Activated T-cell treated with anti-CD3 and anti-CD28 coated beads, Interleukin-2, amount 50 U/mL, for 4 hours (primary cell): ENCODE data around the gene TRIM63. TPM values are rescaled to one million over a fixed set of nuclear protein-coding genes. Genes with fewer than 3 reads are reported as not detected.

Experiments
- ATAC-seq, 2 donors: fragments of 200-7000 bp; cut with Tn5 transposase; one replicate each; pipeline ENCODE4 v1.10.0; 2021
- DNase-seq: peaks from one replicate; pipeline ENCODE4 v3.0.0-alpha.2; 2020
- H3K27me3 Mint-ChIP-seq: one replicate; pipeline ENCODE4 v1.8.0; 2021; ENCODE audit warnings: low read depth, mixed read lengths
- H3K36me3 Mint-ChIP-seq: one replicate; pipeline ENCODE4 v1.8.0; 2022; ENCODE audit warnings: mixed read lengths; ENCODE audit not compliant: insufficient read depth
- H3K4me1 Mint-ChIP-seq: one replicate; pipeline ENCODE4 v1.8.0; 2021; ENCODE audit warnings: low read depth, mixed read lengths
- H3K4me3 Mint-ChIP-seq: one replicate; pipeline ENCODE4 v1.8.0; 2021; ENCODE audit warnings: mild to moderate bottlenecking, moderate library complexity, mixed read lengths
- H3K9me3 Mint-ChIP-seq: one replicate; pipeline ENCODE4 v1.8.0; 2021; ENCODE audit warnings: mixed read lengths
- total RNA-seq, 3 donors: library from RNA; stranded (reverse); gene quantifications; one replicate each; pipeline ENCODE4 v1.2.1, GENCODE V29; 2021

The TRIM63 gene
- total RNA-seq, 3 donors from 2014 or later, result not detected

DNA sequence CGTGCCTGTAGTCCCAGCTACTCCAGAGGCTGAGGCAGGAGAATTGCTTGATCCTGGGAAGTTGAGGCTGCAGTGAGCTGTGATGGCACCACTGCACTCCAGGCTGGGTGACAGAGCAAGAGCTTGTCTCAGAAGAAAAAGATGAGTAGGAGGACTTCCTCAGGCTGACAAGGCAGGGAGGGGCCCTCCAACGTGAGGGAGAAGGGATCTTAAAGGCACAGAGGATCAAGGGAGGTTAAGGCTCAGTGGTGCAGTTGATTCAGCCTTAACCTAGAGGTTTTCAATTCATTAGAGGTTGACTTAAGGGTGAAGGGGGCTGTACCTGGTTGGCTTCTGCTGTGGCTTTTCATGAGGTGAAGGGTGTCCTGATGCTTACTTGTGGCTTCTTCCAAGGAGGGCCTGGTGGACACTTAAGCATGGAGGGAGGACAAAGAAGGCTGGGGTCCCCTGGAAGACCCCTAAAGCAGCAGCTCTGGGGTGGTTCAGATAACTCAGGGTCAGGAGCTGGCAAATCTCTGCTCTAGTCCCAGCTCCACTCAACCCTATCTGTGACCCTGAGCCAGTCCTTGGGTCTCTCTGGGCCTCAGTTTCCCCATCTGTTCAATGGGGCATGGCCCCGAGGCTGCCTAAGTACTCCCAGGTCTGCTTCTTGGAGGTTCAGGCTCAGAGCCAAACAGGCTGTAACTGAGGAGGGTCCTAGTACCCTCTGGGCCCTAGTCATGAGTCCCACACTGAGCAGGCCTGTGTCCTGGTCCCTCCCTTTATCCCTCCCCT, 39.5 kb downstream of the TRIM63 start:
- H3K36me3 Mint-ChIP-seq, result no peaks in the 10 kb centered on the region
- no peaks in the 10 kb centered on the region for H3K4me1 Mint-ChIP-seq
- H3K9me3 Mint-ChIP-seq, result no peaks in the 10 kb centered on the region
- ATAC-seq (peak in 1 of 2 donors; percentile 40), DNase-seq (no peak)
- H3K4me3 Mint-ChIP-seq, result no peak overlapping the region
- H3K27me3 Mint-ChIP-seq, result peaks cover 7% of the 10 kb centered on the region

DNA sequence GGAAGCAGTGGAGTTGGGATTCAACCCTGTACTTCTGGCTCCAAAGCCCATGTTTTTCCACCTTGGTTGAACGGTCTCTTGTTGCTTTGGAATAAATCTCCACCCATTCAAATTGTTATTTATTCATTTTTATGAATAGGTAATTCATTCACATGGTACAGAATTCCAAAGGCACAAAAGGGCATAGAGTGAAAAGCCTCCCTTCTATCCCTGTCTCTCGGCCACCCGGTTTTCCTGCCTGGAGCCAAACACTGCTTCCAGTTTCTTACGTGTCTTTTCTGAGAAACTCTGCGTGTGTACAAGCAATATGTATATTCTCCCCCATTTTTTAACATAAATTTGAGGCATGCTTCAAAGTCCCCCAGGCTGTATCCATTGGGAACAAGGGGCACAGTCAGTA, 41.9 kb downstream of the TRIM63 start:
- ATAC-seq (no peak), DNase-seq (no peak)
- no peaks in the 10 kb centered on the region for H3K36me3 Mint-ChIP-seq
- H3K4me3 Mint-ChIP-seq, result no peak overlapping the region
- peaks cover 3% of the 10 kb centered on the region for H3K27me3 Mint-ChIP-seq
- H3K9me3 Mint-ChIP-seq, result no peaks in the 10 kb centered on the region
- no peaks in the 10 kb centered on the region for H3K4me1 Mint-ChIP-seq

DNA sequence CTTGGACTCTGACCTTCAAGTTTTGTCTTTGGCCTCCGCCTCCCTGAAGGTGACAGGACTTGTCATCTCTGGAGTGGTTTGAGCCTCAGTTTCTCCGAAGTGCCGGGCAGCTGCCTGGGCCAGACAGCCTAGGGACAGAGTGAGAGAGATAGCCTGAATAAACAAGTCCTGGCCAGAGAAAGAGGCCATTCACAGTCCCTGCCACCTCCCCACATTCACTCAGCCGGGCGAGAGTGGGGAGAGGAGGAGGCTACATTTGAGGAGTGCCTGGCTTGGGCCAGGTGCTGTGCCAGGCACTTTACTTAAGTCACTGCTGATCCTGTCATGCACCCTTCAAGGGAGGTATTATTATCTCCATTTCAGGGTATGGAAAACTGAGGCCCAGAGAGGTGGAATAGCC, 42.4 kb downstream of the TRIM63 start:
- Mint-ChIP-seq H3K9me3 (no peaks in the 10 kb centered on the region), H3K36me3 (no peaks in the 10 kb centered on the region), H3K27me3 (peaks cover 5% of the 10 kb centered on the region), H3K4me1 (peaks cover 2% of the 10 kb centered on the region), H3K4me3 (no peak overlapping the region)
- ATAC-seq (no peak), DNase-seq (no peak)

DNA sequence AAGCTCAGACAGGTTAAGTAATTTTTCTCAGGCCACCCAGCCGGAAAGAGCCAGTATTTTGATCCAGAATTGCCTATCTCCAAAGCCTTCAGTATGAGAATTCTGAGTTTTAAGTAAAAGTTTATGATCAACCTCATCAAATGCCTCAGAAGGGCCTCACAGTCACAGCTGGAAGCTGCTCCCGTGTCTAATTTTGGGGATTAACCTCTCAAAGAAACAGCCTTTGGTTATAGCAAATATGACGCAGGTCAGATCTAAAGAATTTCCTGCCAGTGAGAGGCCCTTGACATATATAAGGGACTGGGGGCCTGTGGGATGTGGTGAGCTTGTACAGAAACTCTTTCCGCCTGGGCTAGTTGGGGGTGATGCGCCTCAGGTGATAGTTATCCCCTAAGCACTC, 43.6 kb downstream of the TRIM63 start:
- ATAC-seq (no peak), DNase-seq (no peak)
- Mint-ChIP-seq H3K27me3 (peaks cover 5% of the 10 kb centered on the region), H3K9me3 (no peaks in the 10 kb centered on the region), H3K4me1 (peaks cover 7% of the 10 kb centered on the region), H3K4me3 (no peak overlapping the region), H3K36me3 (no peaks in the 10 kb centered on the region)

GRCh38 chr1:26023009-26023408, 44.4 kb downstream of the TRIM63 start:
- ATAC-seq, result no peak
- H3K27me3 Mint-ChIP-seq, result peaks cover 5% of the 10 kb centered on the region
- no peak overlapping the region for H3K4me3 Mint-ChIP-seq
- H3K4me1 Mint-ChIP-seq, result peaks cover 7% of the 10 kb centered on the region
- no peak for DNase-seq
- no peaks in the 10 kb centered on the region for H3K36me3 Mint-ChIP-seq
- no peaks in the 10 kb centered on the region for H3K9me3 Mint-ChIP-seq

DNA sequence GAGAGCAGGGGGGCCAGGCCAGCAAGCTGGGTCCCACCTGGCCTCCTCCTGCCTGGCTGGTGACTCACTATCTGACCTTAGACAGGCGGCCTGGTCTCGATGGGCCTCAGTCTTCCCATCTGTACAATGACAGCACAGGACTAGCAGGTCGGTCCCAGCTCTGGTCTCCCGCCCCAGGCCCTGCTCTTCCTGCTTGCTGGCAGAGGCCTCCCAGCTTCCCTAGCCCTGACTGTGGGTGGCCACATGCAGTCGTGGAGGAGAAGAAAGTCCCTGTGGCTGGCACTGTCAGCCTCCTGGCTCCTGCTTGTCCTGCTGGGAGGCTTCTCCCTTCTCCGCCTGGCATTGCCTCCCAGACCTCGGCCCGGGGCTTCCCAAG, 45.0 kb downstream of the TRIM63 start:
- Mint-ChIP-seq H3K9me3 (no peaks in the 10 kb centered on the region), H3K4me1 (peaks cover 7% of the 10 kb centered on the region), H3K36me3 (no peaks in the 10 kb centered on the region), H3K27me3 (peaks cover 5% of the 10 kb centered on the region), H3K4me3 (no peak overlapping the region)
- DNase-seq, result no peak
- no peak for ATAC-seq

DNA sequence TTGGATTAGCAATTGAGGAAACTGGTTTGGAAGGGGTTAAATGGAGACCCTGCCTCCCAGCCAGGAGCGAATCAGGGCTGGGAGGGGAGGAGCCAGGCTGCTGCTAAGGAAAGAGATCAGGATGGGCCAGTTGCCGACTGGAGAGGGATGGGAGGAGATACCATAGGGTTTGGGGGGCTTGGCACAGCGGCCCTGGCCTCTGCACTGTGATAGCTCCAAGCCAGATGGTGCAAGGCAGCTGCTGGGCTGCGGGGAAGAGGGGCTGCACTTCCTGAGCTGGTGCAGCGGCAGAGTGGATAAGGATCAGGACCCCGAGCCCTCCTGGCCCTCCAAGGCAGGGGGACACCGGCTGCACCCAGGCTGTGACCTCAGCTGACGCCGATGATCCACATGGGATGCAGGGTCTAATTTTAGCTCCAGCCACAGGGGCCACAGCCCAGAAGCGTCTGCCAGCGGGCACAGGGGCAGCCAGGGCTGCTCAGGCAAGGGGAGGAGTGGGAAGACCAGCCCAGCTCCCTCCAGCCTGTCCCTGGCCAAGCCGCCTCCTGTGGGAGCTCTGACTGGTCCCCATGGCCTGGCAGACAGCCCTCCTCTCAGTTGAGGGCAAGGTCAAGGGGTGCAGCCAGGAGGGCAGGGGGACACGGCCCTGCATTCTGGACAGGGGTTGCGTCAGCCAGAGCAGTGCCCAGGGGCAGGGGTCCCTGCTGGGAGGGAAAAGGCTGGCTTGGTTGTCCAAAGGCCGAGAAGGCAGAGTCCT, 45.6 kb downstream of the TRIM63 start, which contains the start of gene EXTL1:
TSS of gene EXTL1 (plus strand) at position 129 of the 757 bp plus-strand sequence. CDS start 872 bp downstream, outside the sequence.
- Mint-ChIP-seq H3K4me3 (no peak within 1 kb of the TSS), H3K27me3 (peaks cover 5% of the 10 kb centered on the region), H3K36me3 (no peaks in the 10 kb centered on the region), H3K4me1 (peaks cover 9% of the 10 kb centered on the region), H3K9me3 (no peaks in the 10 kb centered on the region)
- ATAC-seq, result no peak
- no peak for DNase-seq

DNA sequence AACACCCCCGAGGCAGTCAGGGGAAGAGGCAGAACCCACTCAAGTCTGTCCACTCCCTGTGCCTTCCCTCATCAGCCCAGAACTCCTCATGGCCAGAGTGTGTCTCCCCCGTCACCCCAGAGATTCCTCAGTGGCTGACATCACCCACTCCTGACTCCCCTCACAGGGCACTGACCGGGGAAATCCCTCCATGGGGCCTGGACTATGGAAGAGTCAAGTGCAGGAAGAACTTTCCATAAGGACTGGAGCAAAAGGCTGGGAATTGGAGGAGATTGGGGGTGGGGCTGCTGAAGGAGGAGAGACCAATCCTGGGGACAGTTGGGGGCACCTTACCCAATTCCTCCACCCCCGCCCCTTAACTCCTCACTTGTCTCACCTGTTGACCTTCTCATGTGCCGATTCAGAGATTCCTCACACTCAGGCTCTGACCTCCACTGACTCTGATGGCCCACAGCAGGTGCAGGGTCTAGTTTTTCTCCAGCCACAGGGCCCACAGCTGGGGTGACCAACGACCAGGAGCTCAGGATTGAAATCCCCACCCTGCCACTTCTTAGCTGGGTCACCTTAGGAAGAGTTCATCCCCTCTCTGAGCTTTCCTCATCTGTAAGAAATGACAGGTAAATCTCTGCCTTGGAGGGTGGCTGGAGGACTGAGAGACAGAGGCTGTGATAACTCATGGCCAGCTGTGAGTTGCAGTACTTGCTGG, 46.3 kb downstream of the TRIM63 start:
- no peak for ATAC-seq
- DNase-seq, result no peak
- Mint-ChIP-seq H3K4me3 (no peak overlapping the region), H3K9me3 (no peaks in the 10 kb centered on the region), H3K27me3 (peaks cover 5% of the 10 kb centered on the region), H3K36me3 (no peaks in the 10 kb centered on the region), H3K4me1 (peaks cover 12% of the 10 kb centered on the region)

DNA sequence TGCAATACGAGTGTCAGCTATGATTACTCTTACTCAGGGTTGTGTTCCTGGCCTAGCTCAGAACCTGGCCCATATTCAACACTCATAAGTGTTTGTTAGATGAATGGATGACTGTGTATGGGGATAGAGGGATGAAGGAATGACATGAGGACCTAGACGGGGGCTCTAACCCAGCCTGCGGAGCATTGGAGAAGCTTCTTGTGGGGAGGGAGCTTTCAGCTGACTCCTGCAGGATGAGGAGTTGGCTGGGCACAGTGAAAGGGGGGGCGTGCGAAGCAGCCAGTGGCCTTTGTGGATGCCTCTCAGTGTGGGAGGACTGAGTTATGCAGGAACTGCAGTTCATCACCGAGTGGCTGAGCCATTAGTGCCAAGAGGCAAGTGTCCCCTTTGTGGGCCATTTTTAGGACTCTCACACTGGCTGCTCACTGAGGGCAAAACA, 47.1 kb downstream of the TRIM63 start:
- Mint-ChIP-seq H3K27me3 (peaks cover 5% of the 10 kb centered on the region), H3K4me3 (no peak overlapping the region), H3K36me3 (no peaks in the 10 kb centered on the region), H3K9me3 (no peaks in the 10 kb centered on the region), H3K4me1 (peaks cover 12% of the 10 kb centered on the region)
- ATAC-seq (no peak), DNase-seq (no peak)

GRCh38 chr1:26019641-26020315, 47.7 kb downstream of the TRIM63 start:
- no peaks in the 10 kb centered on the region for H3K9me3 Mint-ChIP-seq
- H3K4me3 Mint-ChIP-seq, result no peak overlapping the region
- peaks cover 12% of the 10 kb centered on the region for H3K4me1 Mint-ChIP-seq
- peaks cover 5% of the 10 kb centered on the region for H3K27me3 Mint-ChIP-seq
- DNase-seq (no peak), ATAC-seq (no peak)
- no peaks in the 10 kb centered on the region for H3K36me3 Mint-ChIP-seq

DNA sequence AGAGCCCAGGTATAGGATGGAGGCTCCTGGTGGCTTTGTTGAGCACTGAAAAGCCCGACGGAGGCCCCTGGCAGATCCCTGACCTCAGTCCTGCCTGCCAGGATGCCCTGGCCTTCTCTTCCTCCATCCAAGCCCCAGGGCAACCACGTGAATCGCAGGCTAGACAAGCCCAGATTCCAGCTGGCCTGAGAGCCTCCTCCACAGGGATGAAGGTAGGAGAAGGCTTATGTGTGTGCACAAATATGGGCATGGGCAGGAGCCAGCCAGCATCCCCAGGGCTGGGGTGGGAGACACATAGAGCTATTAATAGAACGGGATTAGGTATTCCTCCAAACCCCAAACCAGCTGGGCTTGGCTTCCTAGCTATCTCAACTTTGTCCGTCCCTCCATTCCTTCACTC, 49.8 kb downstream of the TRIM63 start:
- Mint-ChIP-seq H3K9me3 (no peaks in the 10 kb centered on the region), H3K4me3 (no peak overlapping the region), H3K27me3 (peaks cover 5% of the 10 kb centered on the region), H3K4me1 (peaks cover 12% of the 10 kb centered on the region), H3K36me3 (no peaks in the 10 kb centered on the region)
- DNase-seq (no peak), ATAC-seq (no peak)

- no peak for DNase-seq
Observed at GRCh38 chr1:26016953-26017545, 50.4 kb downstream of the TRIM63 start.

DNA sequence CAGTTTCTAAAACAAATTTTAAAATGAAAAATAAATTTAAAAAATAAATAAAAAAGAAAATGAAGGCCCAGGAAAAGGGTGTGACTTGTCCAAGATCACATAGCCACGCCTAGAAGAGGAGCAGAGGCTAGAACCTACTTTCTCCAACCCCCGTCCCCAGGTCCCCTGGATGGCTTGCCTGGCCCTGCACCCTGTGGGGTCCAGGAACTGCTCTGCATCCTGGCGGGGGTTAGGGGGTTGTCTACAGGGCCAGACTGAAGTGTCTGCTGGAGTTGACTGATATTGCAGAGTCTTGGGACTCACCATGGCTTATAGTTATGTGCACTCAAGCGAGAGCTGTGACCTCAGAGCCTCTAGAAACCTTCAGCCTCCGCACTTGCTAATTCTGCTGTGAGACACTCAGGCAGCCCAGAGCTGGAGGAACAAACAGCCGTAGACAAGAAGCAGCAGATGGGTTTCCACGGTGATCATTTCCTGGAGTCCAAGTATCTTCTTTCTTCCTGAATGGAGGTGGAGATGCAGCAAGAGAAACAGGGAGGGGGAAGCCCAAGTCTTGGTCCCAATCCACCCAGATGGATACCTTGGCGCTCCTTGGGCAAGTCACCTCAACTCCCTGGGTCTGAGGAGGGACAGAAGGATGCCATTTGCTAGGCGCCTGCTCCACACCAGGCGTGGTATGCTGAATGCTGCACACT, 51.0 kb downstream of the TRIM63 start:
- DNase-seq (no peak), ATAC-seq (no peak)
- H3K9me3 Mint-ChIP-seq, result no peaks in the 10 kb centered on the region
- peaks cover 3% of the 10 kb centered on the region for H3K27me3 Mint-ChIP-seq
- H3K36me3 Mint-ChIP-seq, result no peaks in the 10 kb centered on the region
- H3K4me1 Mint-ChIP-seq, result peaks cover 12% of the 10 kb centered on the region
- no peak overlapping the region for H3K4me3 Mint-ChIP-seq

More at GRCh38 chr1:26016953-26017545, 50.4 kb downstream of the TRIM63 start:
- peak; percentile 63 to 75 for ATAC-seq
- H3K27me3 Mint-ChIP-seq, result peaks cover 5% of the 10 kb centered on the region
- H3K4me3 Mint-ChIP-seq, result no peak overlapping the region
- no peaks in the 10 kb centered on the region for H3K36me3 Mint-ChIP-seq
- no peaks in the 10 kb centered on the region for H3K9me3 Mint-ChIP-seq
- H3K4me1 Mint-ChIP-seq, result peaks cover 12% of the 10 kb centered on the region
